ENCODE results near the gene RBAK.
"Not testable (repeated sequence)": the region's sequence is repeated elsewhere in the genome, so short reads cannot be mapped to it uniquely, and the experiment has no call there.

Gene RBAK

DNA sequence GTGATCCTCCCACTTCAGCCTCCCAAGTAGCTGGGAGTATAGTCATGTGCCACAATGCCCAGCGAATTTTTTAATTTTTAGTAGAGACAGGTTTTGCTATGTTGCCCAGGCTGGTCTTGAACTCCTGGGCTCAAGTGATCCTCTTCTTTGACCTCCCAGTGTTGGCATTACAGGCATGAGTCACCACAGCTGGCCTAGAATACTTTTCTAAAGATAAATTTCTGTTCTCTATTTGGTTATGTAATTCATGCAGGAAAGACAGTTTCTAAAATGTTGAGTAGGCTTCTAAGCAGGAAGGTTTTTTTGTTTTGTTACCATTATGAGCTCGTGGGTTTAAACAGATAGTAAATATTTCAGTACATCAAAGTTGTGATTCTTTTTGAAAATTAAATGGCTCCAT is 5.0 kb downstream of the RBAK start:
- TF ChIP-seq, protein P1, sequence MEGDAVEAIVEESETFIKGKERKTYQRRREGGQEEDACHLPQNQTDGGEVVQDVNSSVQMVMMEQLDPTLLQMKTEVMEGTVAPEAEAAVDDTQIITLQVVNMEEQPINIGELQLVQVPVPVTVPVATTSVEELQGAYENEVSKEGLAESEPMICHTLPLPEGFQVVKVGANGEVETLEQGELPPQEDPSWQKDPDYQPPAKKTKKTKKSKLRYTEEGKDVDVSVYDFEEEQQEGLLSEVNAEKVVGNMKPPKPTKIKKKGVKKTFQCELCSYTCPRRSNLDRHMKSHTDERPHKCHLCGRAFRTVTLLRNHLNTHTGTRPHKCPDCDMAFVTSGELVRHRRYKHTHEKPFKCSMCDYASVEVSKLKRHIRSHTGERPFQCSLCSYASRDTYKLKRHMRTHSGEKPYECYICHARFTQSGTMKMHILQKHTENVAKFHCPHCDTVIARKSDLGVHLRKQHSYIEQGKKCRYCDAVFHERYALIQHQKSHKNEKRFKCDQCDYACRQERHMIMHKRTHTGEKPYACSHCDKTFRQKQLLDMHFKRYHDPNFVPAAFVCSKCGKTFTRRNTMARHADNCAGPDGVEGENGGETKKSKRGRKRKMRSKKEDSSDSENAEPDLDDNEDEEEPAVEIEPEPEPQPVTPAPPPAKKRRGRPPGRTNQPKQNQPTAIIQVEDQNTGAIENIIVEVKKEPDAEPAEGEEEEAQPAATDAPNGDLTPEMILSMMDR (IDR thresholded peaks at IDR 0.05; ENCODE audit: insufficient read depth, low read length) = no peak
- TF ChIP-seq, protein P2, sequence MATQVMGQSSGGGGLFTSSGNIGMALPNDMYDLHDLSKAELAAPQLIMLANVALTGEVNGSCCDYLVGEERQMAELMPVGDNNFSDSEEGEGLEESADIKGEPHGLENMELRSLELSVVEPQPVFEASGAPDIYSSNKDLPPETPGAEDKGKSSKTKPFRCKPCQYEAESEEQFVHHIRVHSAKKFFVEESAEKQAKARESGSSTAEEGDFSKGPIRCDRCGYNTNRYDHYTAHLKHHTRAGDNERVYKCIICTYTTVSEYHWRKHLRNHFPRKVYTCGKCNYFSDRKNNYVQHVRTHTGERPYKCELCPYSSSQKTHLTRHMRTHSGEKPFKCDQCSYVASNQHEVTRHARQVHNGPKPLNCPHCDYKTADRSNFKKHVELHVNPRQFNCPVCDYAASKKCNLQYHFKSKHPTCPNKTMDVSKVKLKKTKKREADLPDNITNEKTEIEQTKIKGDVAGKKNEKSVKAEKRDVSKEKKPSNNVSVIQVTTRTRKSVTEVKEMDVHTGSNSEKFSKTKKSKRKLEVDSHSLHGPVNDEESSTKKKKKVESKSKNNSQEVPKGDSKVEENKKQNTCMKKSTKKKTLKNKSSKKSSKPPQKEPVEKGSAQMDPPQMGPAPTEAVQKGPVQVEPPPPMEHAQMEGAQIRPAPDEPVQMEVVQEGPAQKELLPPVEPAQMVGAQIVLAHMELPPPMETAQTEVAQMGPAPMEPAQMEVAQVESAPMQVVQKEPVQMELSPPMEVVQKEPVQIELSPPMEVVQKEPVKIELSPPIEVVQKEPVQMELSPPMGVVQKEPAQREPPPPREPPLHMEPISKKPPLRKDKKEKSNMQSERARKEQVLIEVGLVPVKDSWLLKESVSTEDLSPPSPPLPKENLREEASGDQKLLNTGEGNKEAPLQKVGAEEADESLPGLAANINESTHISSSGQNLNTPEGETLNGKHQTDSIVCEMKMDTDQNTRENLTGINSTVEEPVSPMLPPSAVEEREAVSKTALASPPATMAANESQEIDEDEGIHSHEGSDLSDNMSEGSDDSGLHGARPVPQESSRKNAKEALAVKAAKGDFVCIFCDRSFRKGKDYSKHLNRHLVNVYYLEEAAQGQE (IDR thresholded peaks at IDR 0.05; ENCODE audit: insufficient replicate concordance, low read depth) = no peak
- TF ChIP-seq POLR2AphosphoS5 (IDR thresholded peaks at IDR 0.05; ENCODE audit: low read depth) (no peak), SPI1 (IDR thresholded peaks at IDR 0.05; ENCODE audit: borderline replicate concordance, low read depth) (no peak), GABPA (IDR thresholded peaks at IDR 0.05; ENCODE audit: low read depth) (no peak)
- DNase-seq (ENCODE audit: low read depth in 1 of 2, low spot score in 1 of 2) = peak in 1 of 2 experiments; percentile 32
- Histone ChIP-seq H3K27me3 (ENCODE audit: insufficient read depth, poor library complexity, severe bottlenecking) (no peaks in the 10 kb centered on the region), H3K4me3 (replicated peaks; ENCODE audit: insufficient read depth, low read length) (no peak overlapping the region), H3K27ac (replicated peaks) (no peak overlapping the region)

DNA sequence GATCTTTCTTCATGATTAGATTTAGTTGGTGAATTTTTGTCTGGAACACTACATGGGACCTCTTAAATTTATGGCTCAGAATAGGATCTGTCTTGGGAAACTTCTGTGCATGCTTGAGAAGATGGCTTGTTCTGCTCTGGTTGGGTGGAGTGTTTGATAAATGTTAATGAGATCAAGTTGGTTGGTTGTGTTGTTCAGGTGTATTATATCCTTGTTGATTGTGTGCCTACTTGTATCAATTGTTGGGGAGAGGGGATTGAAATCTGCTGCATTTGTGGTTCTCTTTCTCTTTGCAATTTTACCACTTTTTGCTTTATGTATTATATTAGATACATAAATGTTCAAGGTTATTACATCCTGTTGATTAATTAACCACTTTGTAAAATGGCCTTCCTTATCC is 6.1 kb downstream of the RBAK start:
- not testable (repeated sequence) for H3K27me3 ChIP-seq (ENCODE audit: insufficient read depth, poor library complexity, severe bottlenecking); H3K27ac ChIP-seq (replicated peaks); DNase-seq (ENCODE audit: low read depth in 1 of 2, low spot score in 1 of 2); H3K4me3 ChIP-seq (replicated peaks; ENCODE audit: insufficient read depth, low read length)

DNA sequence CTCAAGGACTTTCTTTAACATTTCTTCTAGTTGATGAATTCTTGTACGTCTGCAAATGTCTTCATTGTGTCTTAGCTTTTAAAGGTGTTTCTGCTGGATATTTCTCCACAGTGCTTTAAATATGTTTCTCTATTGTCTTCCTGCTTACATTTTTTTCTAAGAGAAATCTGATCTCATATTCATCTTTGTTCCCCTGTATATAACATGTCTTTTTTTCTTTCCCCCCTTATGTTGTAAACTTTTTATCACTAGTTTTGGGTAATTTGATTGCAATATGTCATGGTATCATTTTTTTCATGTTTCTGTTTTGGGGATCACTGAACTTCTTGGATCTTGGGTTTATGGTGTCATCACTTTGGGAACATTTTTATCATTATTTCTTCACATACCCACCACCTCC is 7.5 kb downstream of the RBAK start:
- TF ChIP-seq GABPA (IDR thresholded peaks at IDR 0.05; ENCODE audit: low read depth) (no peak), SPI1 (IDR thresholded peaks at IDR 0.05; ENCODE audit: borderline replicate concordance, low read depth) (no peak), POLR2AphosphoS5 (IDR thresholded peaks at IDR 0.05; ENCODE audit: low read depth) (no peak)
- TF ChIP-seq, protein P1 (IDR thresholded peaks at IDR 0.05; ENCODE audit: insufficient read depth, low read length) = no peak
- TF ChIP-seq, protein P2 (IDR thresholded peaks at IDR 0.05; ENCODE audit: insufficient replicate concordance, low read depth) = no peak
- H3K27me3 ChIP-seq (ENCODE audit: insufficient read depth, poor library complexity, severe bottlenecking) = no peaks in the 10 kb centered on the region
- DNase-seq (ENCODE audit: low read depth in 1 of 2, low spot score in 1 of 2) = no peak
- H3K27ac ChIP-seq (replicated peaks) = no peak overlapping the region
- H3K4me3 ChIP-seq (replicated peaks; ENCODE audit: insufficient read depth, low read length) = no peak overlapping the region

DNA sequence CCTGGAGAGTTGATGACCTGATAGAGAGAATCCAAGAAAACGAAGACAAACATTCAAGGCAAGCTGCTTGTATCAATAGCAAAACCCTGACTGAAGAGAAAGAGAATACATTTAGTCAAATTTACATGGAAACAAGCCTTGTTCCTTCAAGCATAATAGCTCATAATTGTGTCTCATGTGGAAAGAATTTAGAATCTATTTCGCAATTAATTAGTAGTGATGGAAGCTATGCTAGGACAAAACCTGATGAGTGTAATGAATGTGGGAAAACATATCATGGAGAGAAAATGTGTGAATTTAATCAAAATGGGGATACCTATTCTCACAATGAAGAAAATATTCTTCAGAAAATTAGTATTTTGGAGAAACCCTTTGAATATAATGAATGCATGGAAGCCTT is 18.0 kb downstream of the RBAK start:
- Histone ChIP-seq H3K27ac (replicated peaks) (no peak overlapping the region), H3K4me3 (replicated peaks; ENCODE audit: insufficient read depth, low read length) (no peak overlapping the region), H3K27me3 (ENCODE audit: insufficient read depth, poor library complexity, severe bottlenecking) (no peaks in the 10 kb centered on the region)
- no peak for DNase-seq (ENCODE audit: low read depth in 1 of 2, low spot score in 1 of 2)
- TF ChIP-seq GABPA (IDR thresholded peaks at IDR 0.05; ENCODE audit: low read depth) = no peak
- no peak for TF ChIP-seq SPI1 (IDR thresholded peaks at IDR 0.05; ENCODE audit: borderline replicate concordance, low read depth)
- no peak for TF ChIP-seq POLR2AphosphoS5 (IDR thresholded peaks at IDR 0.05; ENCODE audit: low read depth)
- TF ChIP-seq, protein P1 (IDR thresholded peaks at IDR 0.05; ENCODE audit: insufficient read depth, low read length) = no peak
- TF ChIP-seq, protein P2 (IDR thresholded peaks at IDR 0.05; ENCODE audit: insufficient replicate concordance, low read depth) = no peak
